ENCODE measurements around the gene KRT39. TPM values are rescaled to one million over a fixed set of nuclear protein-coding genes. Genes with fewer than 3 reads are reported as not detected.

KRT39 gene
- total and polyA plus RNA-seq, 2 experiments from 2014 or later = not detected

DNA sequence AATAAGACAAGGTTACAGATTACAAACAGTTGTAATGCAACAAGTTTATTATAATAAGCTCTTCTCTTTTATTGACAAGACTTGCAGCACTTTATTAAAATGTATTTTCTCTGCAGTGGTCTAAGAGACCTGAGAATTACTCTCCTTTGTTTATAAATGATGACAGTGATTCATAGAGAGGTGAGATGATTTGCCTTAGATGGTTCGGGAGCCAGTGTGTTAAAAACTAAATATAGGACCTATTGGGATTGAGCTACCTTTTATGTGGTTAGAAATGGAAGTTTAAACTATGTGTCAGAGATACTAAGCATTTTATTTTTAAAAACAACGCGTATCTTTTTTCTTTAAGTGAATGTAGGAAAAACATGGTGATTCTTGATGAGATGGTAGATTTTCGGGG is 30.1 kb upstream of the KRT39 start:
- H3K27me3 ChIP-seq (ENCODE audit: insufficient read depth) = no peaks in the 10 kb centered on the region
- H3F3A ChIP-seq (replicated peaks; ENCODE audit: low read depth) = no peaks in the 10 kb centered on the region
- H3K4me1 ChIP-seq (ENCODE audit: insufficient read depth) = no peaks in the 10 kb centered on the region
- Mint-ChIP-seq H3K27me3 (ENCODE audit: insufficient read depth, low read depth, poor library complexity) (no peaks in the 10 kb centered on the region), H3K9me3 (no peaks in the 10 kb centered on the region), H3K4me3 (no peak overlapping the region), H3K36me3 (ENCODE audit: low read depth) (no peaks in the 10 kb centered on the region), H3K27ac (no peak overlapping the region), H3K4me1 (peaks cover 4% of the 10 kb centered on the region; the same call in 2 of the 3 replicates)
- no peaks in the 10 kb centered on the region for H3K79me2 ChIP-seq (replicated peaks; ENCODE audit: insufficient read depth)
- no peak overlapping the region for H3K4me3 ChIP-seq
- H3K36me3 ChIP-seq (ENCODE audit: insufficient read depth) = no peaks in the 10 kb centered on the region
- DNase-seq (ENCODE audit: low spot score) = no peak
- no peak overlapping the region for H3K27ac ChIP-seq (ENCODE audit: low read depth)
- no peak overlapping the region for H2AFZ ChIP-seq
- TF ChIP-seq JUNB (IDR thresholded peaks at IDR 0.05; ENCODE audit: unreplicated experiment) (no peak), STAT1 (IDR thresholded peaks at IDR 0.05; ENCODE audit: unreplicated experiment) (no peak), CREB1 (CRISPR knock-in tag; IDR thresholded peaks at IDR 0.05; ENCODE audit: low read depth) (no peak), ZNF114 (CRISPR knock-in tag; IDR thresholded peaks at IDR 0.05) (no peak), POLR2AphosphoS5 (IDR thresholded peaks at IDR 0.05; ENCODE audit: low read depth) (no peak), ZNF331 (CRISPR knock-in tag; IDR thresholded peaks at IDR 0.05; ENCODE audit: low read depth) (no peak), NANOG (IDR thresholded peaks at IDR 0.05; ENCODE audit: borderline replicate concordance) (no peak), EZH2 (IDR thresholded peaks at IDR 0.05; ENCODE audit: low read depth, unreplicated experiment) (no peak), EZH2phosphoT487 (IDR thresholded peaks at IDR 0.05; ENCODE audit: unreplicated experiment) (no peak)
- TF ChIP-seq, protein P1, sequence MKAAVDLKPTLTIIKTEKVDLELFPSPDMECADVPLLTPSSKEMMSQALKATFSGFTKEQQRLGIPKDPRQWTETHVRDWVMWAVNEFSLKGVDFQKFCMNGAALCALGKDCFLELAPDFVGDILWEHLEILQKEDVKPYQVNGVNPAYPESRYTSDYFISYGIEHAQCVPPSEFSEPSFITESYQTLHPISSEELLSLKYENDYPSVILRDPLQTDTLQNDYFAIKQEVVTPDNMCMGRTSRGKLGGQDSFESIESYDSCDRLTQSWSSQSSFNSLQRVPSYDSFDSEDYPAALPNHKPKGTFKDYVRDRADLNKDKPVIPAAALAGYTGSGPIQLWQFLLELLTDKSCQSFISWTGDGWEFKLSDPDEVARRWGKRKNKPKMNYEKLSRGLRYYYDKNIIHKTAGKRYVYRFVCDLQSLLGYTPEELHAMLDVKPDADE (IDR thresholded peaks at IDR 0.05) = no peak
- TF ChIP-seq, protein P2, sequence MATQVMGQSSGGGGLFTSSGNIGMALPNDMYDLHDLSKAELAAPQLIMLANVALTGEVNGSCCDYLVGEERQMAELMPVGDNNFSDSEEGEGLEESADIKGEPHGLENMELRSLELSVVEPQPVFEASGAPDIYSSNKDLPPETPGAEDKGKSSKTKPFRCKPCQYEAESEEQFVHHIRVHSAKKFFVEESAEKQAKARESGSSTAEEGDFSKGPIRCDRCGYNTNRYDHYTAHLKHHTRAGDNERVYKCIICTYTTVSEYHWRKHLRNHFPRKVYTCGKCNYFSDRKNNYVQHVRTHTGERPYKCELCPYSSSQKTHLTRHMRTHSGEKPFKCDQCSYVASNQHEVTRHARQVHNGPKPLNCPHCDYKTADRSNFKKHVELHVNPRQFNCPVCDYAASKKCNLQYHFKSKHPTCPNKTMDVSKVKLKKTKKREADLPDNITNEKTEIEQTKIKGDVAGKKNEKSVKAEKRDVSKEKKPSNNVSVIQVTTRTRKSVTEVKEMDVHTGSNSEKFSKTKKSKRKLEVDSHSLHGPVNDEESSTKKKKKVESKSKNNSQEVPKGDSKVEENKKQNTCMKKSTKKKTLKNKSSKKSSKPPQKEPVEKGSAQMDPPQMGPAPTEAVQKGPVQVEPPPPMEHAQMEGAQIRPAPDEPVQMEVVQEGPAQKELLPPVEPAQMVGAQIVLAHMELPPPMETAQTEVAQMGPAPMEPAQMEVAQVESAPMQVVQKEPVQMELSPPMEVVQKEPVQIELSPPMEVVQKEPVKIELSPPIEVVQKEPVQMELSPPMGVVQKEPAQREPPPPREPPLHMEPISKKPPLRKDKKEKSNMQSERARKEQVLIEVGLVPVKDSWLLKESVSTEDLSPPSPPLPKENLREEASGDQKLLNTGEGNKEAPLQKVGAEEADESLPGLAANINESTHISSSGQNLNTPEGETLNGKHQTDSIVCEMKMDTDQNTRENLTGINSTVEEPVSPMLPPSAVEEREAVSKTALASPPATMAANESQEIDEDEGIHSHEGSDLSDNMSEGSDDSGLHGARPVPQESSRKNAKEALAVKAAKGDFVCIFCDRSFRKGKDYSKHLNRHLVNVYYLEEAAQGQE (IDR thresholded peaks at IDR 0.05; ENCODE audit: unreplicated experiment) = no peak
- TF ChIP-seq, protein P3, sequence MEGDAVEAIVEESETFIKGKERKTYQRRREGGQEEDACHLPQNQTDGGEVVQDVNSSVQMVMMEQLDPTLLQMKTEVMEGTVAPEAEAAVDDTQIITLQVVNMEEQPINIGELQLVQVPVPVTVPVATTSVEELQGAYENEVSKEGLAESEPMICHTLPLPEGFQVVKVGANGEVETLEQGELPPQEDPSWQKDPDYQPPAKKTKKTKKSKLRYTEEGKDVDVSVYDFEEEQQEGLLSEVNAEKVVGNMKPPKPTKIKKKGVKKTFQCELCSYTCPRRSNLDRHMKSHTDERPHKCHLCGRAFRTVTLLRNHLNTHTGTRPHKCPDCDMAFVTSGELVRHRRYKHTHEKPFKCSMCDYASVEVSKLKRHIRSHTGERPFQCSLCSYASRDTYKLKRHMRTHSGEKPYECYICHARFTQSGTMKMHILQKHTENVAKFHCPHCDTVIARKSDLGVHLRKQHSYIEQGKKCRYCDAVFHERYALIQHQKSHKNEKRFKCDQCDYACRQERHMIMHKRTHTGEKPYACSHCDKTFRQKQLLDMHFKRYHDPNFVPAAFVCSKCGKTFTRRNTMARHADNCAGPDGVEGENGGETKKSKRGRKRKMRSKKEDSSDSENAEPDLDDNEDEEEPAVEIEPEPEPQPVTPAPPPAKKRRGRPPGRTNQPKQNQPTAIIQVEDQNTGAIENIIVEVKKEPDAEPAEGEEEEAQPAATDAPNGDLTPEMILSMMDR (conservative IDR thresholded peaks at IDR 0.05; ENCODE audit: low read depth in 2 of 2) = no peak
- TF ChIP-seq, protein P4, sequence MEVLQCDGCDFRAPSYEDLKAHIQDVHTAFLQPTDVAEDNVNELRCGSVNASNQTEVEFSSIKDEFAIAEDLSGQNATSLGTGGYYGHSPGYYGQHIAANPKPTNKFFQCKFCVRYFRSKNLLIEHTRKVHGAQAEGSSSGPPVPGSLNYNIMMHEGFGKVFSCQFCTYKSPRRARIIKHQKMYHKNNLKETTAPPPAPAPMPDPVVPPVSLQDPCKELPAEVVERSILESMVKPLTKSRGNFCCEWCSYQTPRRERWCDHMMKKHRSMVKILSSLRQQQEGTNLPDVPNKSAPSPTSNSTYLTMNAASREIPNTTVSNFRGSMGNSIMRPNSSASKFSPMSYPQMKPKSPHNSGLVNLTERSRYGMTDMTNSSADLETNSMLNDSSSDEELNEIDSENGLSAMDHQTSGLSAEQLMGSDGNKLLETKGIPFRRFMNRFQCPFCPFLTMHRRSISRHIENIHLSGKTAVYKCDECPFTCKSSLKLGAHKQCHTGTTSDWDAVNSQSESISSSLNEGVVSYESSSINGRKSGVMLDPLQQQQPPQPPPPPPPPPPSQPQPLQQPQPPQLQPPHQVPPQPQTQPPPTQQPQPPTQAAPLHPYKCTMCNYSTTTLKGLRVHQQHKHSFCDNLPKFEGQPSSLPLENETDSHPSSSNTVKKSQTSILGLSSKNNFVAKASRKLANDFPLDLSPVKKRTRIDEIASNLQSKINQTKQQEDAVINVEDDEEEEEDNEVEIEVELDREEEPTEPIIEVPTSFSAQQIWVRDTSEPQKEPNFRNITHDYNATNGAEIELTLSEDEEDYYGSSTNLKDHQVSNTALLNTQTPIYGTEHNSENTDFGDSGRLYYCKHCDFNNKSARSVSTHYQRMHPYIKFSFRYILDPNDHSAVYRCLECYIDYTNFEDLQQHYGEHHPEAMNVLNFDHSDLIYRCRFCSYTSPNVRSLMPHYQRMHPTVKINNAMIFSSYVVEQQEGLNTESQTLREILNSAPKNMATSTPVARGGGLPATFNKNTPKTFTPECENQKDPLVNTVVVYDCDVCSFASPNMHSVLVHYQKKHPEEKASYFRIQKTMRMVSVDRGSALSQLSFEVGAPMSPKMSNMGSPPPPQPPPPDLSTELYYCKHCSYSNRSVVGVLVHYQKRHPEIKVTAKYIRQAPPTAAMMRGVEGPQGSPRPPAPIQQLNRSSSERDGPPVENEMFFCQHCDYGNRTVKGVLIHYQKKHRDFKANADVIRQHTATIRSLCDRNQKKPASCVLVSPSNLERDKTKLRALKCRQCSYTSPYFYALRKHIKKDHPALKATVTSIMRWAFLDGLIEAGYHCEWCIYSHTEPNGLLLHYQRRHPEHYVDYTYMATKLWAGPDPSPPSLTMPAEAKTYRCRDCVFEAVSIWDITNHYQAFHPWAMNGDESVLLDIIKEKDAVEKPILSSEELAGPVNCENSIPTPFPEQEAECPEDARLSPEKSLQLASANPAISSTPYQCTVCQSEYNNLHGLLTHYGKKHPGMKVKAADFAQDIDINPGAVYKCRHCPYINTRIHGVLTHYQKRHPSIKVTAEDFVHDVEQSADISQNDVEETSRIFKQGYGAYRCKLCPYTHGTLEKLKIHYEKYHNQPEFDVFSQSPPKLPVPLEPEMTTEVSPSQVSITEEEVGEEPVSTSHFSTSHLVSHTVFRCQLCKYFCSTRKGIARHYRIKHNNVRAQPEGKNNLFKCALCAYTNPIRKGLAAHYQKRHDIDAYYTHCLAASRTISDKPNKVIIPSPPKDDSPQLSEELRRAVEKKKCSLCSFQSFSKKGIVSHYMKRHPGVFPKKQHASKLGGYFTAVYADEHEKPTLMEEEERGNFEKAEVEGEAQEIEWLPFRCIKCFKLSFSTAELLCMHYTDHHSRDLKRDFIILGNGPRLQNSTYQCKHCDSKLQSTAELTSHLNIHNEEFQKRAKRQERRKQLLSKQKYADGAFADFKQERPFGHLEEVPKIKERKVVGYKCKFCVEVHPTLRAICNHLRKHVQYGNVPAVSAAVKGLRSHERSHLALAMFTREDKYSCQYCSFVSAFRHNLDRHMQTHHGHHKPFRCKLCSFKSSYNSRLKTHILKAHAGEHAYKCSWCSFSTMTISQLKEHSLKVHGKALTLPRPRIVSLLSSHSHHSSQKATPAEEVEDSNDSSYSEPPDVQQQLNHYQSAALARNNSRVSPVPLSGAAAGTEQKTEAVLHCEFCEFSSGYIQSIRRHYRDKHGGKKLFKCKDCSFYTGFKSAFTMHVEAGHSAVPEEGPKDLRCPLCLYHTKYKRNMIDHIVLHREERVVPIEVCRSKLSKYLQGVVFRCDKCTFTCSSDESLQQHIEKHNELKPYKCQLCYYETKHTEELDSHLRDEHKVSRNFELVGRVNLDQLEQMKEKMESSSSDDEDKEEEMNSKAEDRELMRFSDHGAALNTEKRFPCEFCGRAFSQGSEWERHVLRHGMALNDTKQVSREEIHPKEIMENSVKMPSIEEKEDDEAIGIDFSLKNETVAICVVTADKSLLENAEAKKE (CRISPR knock-in tag; IDR thresholded peaks at IDR 0.05) = no peak
- H3K4me2 ChIP-seq = no peak overlapping the region
- no peak for ATAC-seq
- 0 out of 2 replicates have a peak, but pooled peaks cover 4% of the 10 kb centered on the region for H3K9me2 ChIP-seq (ENCODE audit: insufficient read depth)
- no peaks in the 10 kb centered on the region for H4K20me1 ChIP-seq (replicated peaks; ENCODE audit: insufficient read depth)

Measured in GM23338 (cell line).